Adrenal gland (tissue), 12 donors: ENCODE results near the gene PODNL1. TPM values are rescaled to one million over a fixed set of nuclear protein-coding genes. Genes with fewer than 3 reads are reported as not detected.

ENCODE experiments used
- DNase-seq, 7 donors: peaks; one replicate each; pipeline ENCODE4 v3.0.0-alpha.2; 2019 to 2020
- H3K27ac ChIP-seq, 5 donors: fragments of 200-600 bp; sonication (generic) in 4 of 5; 1 replicate in 3 of 5; 2 replicates in 2 of 5; pipeline versions ENCODE4 v1.5.1 to v1.8.0; 2016 to 2020; ENCODE audit warnings: mild to moderate bottlenecking in 1 of 5
- H3K27me3 ChIP-seq: fragments of 200-600 bp; 2 replicates; pipeline ENCODE4 v1.8.0; 2021
- H3K36me3 ChIP-seq, 2 donors: fragments of 200-600 bp; replicated peaks in 1 of 2; 1 replicate in 1 of 2; 2 replicates in 1 of 2; pipeline versions ENCODE4 v1.5.1 to v1.8.0; 2018 to 2022
- H3K4me1 ChIP-seq, 2 donors: fragments of 200-600 bp; replicated peaks in 1 of 2; 1 replicate in 1 of 2; 2 replicates in 1 of 2; pipeline versions ENCODE4 v1.5.1 to v1.8.0; 2018 to 2021
- H3K4me3 ChIP-seq, 4 donors: fragments of 200-600 bp; sonication (generic) in 3 of 4; one replicate each; pipeline ENCODE4 v1.5.1; 2016 to 2018
- H3K9me3 ChIP-seq, 3 donors: fragments of 200-600 bp; sonication (generic) in 1 of 3; replicated peaks in 1 of 3; 1 replicate in 2 of 3; 2 replicates in 1 of 3; pipeline versions ENCODE4 v1.5.1 to v1.8.0; 2016 to 2021
- CTCF ChIP-seq, 6 experiments: fragments of 450-650 bp in 4 of 6; fragments of 200-600 bp in 2 of 6; sonication (generic) in 1 of 6; IDR thresholded peaks; 1 replicate in 5 of 6; 2 replicates in 1 of 6; pipeline versions ENCODE4 v1.5.1 to v1.8.0; 2016 to 2021; ENCODE audit warnings: antibody characterized with exemption in 6 of 6, mild to moderate bottlenecking in 2 of 6, moderate library complexity in 1 of 6
- POLR2A ChIP-seq, 2 donors: fragments of 450-650 bp; IDR thresholded peaks; one replicate each; pipeline ENCODE4 v1.6.1; 2017; ENCODE audit warnings: antibody characterized with exemption in 2 of 2, mild to moderate bottlenecking in 2 of 2, moderate library complexity in 1 of 2
- WGBS, 4 donors: extraction: QIAGEN DNeasy Blood & Tissue Kit in 2 of 4; methylation state at CpG; one replicate each; pipeline versions ENCODE4 v1.1.5 to v1.1.7; 2013 to 2017; 5-methylcytosine and 5-hydroxymethylcytosine counted together
- intact Hi-C, 2 donors: fragments of 100-400 bp; cut with DNase I; formaldehyde crosslinking; loops; one replicate each; pipeline versions ENCODE4 v1.14.1 to v1.15.0; 2022 to 2023
- polyA plus RNA-seq, 3 donors: library from polyadenylated mRNA; stranded (reverse); fragments of 200-250 nt in 2 of 3; fragments of 350-450 nt in 1 of 3; fragmentation: Illumina TruSeq in 1 of 3; extraction: RNeasy Lipid Tissue Mini Kit (QIAGEN cat#74804) in 1 of 3; gene quantifications; one replicate each; pipeline ENCODE4 v1.2.3, GENCODE V29; 2013 to 2014
- total RNA-seq, 9 donors: library from RNA; depleted of rRNA in 4 of 9; stranded (reverse); fragments of >200 nt in 4 of 9; fragments of 120-200 nt in 1 of 9; fragmentation: NEBNext Ultra II Directional in 1 of 9; extraction: Animal tissue kit (Norgen Biotek cat#: 25700) in 1 of 9; gene quantifications; one replicate each; pipeline versions ENCODE4 v1.1.0 to v1.2.4, GENCODE V29; 2013 to 2023
- donor health status: healthy with polysubstance abuse.
- donor health status: Bipolar disorder and iron deficiency.
- donor health status: DM: yes; HTN: yes; CAD: no.
- donor health status: DM: no; HTN: no; CAD: no.
- donor health status: DM: no; HTN: no; CAD: no.
- donor health status: DM: yes; HTN: yes; CAD: no.

Gene PODNL1
- total and polyA plus RNA-seq, 12 donors, result 0.15 to 2.1 (median 0.61) TPM; not detected in 3

- WGBS, 4 donors, result 86 to 91% (median 89%) methylated on average over 6 of the region's 6 CpGs
These were observed 6.0 kb downstream of the PODNL1 start for GRCh38 chr19:13932149-13932637.

GRCh38 chr19:13931391-13932148, 6.6 kb downstream of the PODNL1 start:
- no peak for DNase-seq
- Histone ChIP-seq H3K27ac (no peak overlapping the region), H3K4me1 (no peaks in the 10 kb centered on the region), H3K9me3 (no peaks in the 10 kb centered on the region), H3K27me3 (no peaks in the 10 kb centered on the region), H3K4me3 (no peak overlapping the region), H3K36me3 (peaks cover 0 to 13% of the 10 kb centered on the region in 2 donors)
- TF ChIP-seq CTCF (IDR thresholded peaks at IDR 0.05) (no peak), POLR2A (IDR thresholded peaks at IDR 0.05) (no peak)
- intact Hi-C loops, result no loop called here
- WGBS, 4 donors, result 85 to 97% (median 87%) methylated on average over 6 to 30 of the region's 30 CpGs

More at GRCh38 chr19:13932149-13932637, 6.0 kb downstream of the PODNL1 start:
- Histone ChIP-seq H3K36me3 (peaks cover 0 to 8% of the 10 kb centered on the region in 2 donors), H3K4me3 (no peak overlapping the region), H3K4me1 (no peaks in the 10 kb centered on the region), H3K9me3 (no peaks in the 10 kb centered on the region), H3K27ac (no peak overlapping the region), H3K27me3 (no peaks in the 10 kb centered on the region)
- intact Hi-C loops, result no loop called here
- TF ChIP-seq CTCF (IDR thresholded peaks at IDR 0.05) (no peak), POLR2A (IDR thresholded peaks at IDR 0.05) (no peak)
- no peak for DNase-seq

- Histone ChIP-seq H3K4me3 (no peak overlapping the region), H3K4me1 (no peaks in the 10 kb centered on the region), H3K27me3 (no peaks in the 10 kb centered on the region), H3K27ac (no peak overlapping the region), H3K36me3 (peaks cover 0 to 18% of the 10 kb centered on the region in 2 donors), H3K9me3 (no peaks in the 10 kb centered on the region)
- WGBS, 4 donors, result 86 to 90% (median 88%) methylated on average over 1 to 17 of the region's 17 CpGs
- no peak for DNase-seq
- intact Hi-C loops, result no loop called here
- TF ChIP-seq POLR2A (IDR thresholded peaks at IDR 0.05), result no peak
These were observed 7.8 kb downstream of the PODNL1 start for GRCh38 chr19:13930402-13930801.

GRCh38 chr19:13929956-13930355, 8.3 kb downstream of the PODNL1 start:
- Histone ChIP-seq H3K4me1 (no peaks in the 10 kb centered on the region), H3K9me3 (no peaks in the 10 kb centered on the region), H3K27me3 (no peaks in the 10 kb centered on the region), H3K36me3 (peaks cover 0 to 21% of the 10 kb centered on the region in 2 donors), H3K4me3 (no peak overlapping the region), H3K27ac (no peak overlapping the region)
- 85 to 89% (median 88%) methylated on average over 11 to 17 of the region's 17 CpGs; no CpG with 5 or more reads in 1 of the 4 donors for WGBS, 4 donors
- no peak for TF ChIP-seq CTCF (IDR thresholded peaks at IDR 0.05)
- no peak for TF ChIP-seq POLR2A (IDR thresholded peaks at IDR 0.05)
- DNase-seq, result no peak
- intact Hi-C loops, result no loop called here
